ENCODE data around the gene ODF2.
"Not testable (repeated sequence)": the region's sequence is repeated elsewhere in the genome, so short reads cannot be mapped to it uniquely, and the experiment has no call there.

ODF2 gene

DNA sequence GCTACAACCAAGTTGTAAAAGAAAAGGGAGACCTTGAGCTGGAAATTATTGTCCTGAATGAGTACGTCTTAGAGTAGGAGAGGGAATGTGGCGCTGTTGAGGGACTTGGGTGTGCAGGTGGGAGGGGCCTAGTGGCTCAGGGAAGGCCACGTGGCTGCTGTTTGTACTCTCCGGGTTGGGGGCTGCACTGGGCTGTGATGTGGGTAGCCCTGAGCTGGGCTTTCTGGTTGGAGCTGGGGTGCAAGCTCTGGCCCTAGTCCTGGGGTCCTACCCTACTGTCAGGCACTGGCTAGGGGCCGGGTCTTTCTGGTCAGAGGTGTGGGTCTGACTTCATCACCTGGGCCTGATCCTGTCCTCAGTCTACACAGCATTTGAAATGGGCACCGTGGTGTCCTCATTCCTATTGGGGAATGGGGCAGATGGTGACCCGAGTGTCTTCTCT is 29.6 kb downstream of the ODF2 start:
- FAIRE-seq, result no peak

DNA sequence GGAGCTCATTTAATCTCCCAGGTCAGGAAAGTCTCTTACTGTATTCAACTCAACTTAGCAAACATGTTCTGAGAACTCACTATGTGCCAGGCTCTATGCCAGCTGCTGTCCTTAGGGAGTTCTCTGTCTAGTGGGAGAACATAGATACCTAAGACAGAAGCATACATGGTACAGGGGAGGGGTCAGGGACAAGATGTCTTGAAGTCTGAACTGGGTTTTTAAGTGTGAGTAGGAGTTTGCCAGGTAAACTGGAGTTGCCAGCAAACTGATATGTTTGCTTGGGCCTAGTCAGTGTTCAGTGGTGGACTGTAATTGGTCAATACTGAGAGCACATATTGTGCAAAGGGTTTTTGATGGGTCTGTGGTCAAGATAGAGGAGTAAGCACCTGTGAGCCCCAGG is 30.4 kb downstream of the ODF2 start:
- FAIRE-seq, result no peak

DNA sequence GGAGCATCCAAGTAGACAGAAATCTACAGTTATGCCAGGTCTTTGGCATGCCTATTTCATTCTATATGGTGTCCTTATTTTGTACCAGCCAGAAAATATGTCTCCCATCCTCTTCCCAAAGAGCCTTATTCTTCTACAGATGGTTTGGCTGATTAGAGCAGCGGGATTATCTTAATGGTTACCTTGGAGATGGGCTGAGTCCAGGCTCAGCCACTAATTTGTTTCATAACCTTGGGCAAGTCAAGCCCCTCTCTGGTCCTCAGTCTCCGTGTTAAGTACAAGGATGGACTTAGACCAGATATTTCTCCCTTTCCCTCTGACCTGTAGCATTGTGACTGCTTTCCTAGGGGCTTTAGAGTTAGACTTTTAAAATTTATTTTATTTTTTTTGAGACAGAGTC is 37.6 kb downstream of the ODF2 start:
- FAIRE-seq, result no peak

DNA sequence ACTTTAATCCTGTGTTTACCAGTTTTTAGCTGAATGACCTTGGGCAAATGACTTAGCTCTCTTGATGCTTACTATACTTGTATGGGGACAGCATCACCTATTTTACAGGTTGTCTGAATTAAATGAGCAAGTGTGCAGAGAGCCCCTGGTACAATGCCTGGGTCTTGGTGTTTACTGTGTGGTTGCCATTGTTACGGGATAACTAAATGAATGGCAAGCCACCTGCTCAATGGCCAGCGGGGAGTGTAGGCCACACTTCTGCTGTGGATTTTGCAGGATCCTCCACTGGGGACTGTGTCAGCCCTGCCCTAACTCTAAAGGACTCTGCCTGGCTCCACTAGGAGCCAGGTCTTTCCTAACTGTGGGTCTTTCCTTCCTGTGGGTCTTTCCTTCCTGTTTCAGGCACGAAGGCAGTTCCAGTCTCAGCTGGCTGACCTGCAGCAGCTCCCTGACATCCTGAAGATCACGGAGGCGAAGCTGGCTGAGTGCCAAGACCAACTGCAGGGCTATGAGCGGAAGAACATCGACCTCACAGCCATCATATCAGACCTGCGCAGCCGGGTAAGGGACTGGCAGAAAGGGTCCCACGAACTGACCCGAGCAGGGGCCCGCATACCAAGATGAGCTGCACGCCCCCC is 38.4 kb downstream of the ODF2 start:
- no peak for FAIRE-seq

DNA sequence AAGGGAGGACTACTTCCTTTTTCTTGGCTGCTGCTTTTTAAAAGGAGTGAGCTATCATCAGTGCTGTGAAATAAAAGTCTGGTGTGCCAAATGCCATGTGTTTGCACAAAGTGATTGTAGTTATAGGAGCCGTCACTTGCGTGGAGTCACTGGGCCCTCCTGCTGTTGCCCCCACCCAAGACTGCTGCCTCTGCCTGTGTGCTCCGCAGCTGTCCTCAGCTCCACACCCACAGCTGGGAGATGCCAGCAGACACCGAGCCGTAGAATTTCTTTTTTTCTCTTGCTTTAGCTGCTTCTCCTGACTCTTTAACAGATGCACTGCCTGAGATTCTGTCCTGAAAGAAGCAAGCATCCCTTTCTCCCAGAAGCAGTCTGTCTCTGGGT is 38.9 kb downstream of the ODF2 start:
- no peak for FAIRE-seq

DNA sequence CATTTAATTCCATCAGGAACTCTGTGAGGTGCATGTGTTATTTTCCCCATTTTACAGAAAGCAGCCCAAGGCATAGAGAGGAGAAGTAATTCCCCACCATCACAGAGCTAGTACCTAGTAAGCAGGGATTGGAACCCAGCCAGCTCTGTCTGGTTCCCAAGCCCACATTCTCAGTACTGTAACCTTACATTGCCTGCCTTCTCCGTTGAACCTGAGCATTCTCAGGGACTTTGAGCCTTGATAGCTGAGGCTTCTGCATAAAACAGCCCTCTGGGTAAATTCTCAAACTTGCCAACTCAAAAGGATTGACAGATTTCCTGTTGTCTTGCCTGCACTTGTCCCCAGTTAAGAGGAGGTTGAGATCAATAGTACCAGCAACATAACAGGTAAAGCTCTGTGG is 39.5 kb downstream of the ODF2 start:
- no peak for FAIRE-seq

DNA sequence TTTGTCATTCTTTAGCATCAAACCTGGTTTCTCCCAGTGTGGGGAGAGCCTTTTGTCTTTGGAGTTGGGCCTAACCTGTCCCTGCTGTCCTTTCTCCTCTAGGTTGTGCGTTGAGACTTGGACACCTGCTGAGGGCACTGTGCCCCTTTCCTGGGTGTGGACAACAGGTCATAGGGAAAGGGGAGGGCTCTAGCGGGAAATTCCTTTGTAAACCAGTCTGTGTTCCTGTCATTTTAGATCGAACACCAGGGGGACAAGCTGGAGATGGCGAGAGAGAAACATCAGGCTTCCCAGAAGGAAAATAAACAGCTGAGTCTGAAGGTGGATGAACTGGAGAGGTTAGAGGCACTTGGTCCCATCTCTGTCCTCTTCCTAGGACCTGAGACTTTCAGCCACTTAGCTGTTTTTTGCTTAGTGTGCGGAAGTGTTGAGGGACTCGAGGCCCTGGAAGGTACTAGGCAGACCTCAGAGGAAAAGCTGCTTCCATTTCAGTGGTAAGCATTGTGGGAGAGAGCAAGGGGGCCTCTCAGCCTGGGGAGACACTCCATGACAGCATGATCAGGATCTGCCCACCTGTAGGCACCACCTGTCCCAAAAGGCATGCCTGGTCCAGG is 40.1 kb downstream of the ODF2 start:
- FAIRE-seq, result no peak

DNA sequence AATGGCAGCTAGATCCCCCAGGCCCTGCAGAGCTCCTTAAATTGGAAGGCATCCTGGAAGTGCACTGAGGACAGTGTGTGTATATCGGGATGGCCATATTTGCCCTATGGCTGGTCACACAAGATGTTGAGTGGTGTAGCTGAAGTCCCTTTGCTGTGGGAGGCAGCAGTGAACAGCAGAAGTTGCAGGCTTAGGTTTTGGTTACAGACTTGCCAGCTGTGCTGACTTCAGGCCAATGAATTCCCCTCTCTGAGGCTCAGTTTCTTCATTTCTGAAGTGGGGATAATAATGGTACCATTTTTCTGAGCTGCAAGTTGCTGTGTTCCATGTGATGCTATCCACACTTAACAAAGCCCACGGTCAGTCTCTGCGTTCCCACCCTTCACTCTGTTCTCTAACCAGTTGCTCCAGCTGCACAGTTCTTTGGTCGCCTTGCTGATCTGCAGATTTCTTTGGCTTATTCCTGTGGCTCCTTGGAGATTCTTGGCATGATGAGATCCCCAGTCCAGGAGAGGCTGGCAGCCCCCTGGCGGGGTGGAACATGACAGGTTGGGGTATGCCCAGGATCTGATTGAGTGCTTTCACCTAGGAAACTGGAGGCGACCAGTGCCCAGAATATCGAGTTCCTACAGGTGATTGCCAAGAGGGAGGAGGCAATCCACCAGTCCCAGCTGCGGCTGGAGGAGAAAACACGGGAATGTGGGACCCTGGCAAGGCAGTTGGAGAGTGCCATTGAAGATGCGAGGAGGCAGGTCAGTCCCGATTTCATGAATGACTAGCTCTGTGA is 42.2 kb downstream of the ODF2 start:
- FAIRE-seq, result no peak

DNA sequence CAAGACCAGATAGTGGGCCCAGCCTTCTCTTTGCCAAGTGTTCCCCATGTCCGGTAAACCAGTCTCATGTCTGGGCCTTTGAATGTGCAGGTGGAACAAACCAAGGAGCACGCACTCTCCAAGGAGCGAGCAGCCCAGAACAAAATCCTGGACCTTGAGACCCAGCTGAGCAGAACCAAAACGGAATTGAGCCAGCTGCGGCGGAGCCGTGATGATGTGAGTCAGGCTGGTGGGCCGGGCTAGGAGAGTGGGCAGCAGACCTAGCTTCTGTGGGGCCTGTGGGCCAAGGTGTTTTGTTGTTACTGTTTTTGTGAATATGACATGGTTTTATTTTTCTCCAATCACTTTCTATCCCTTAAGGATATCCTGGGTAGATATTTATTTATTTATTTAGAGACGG is 43.1 kb downstream of the ODF2 start:
- no peak for FAIRE-seq

DNA sequence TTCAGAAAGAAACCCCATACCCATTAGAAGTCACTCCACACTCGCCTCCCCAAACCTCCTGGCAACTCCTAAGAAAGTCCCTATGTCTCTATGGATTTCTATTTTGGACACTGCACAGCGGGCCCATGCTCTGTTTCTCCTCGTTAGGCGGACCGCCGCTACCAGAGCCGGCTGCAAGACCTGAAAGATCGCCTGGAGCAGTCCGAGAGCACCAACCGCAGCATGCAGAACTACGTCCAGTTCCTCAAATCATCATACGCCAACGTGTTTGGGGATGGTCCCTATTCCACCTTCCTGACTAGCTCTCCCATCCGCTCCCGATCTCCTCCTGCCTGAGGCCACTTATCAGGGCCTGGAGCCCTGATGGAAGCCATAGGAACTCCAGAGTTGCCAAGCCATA is 44.1 kb downstream of the ODF2 start:
- FAIRE-seq, result no peak

DNA sequence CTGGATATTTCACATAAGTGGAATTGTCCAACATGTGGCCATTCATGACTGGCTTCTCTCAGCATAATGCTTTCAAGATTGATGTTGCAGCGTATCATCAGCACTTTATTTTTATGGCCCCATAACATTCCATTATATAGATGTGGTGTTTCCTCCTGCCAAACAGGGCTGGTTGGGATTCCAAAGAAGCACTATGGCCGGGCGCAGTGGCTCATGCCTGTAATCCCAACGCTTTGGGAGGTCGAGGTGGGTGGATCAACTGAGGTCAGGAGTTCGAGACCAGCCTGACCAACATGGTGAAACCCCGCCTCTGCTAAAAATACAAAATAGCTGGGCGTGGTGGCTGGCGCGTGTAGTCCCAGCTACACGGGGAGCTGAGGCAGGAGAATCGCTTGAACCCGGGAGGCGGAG is 47.6 kb downstream of the ODF2 start:
- FAIRE-seq, result not testable (repeated sequence)

DNA sequence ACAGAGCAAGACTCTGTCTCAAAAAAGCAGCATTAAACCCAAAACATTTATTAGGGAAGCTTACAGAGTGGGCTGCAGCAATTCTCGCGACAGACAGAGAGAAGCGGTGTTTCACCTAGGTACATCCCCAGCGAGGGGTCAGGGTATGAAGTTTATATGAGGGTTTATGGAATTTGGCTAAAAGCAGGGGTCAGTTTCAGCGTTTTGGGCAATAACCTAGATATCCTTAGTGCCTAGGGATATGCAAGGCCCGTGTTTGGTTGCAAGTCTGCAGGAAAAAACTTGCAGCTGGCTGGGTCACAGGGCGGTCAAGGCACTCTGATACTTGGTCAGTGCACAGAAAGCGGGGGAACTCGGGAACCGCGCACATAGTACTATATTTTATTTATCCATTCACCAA is 48.1 kb downstream of the ODF2 start:
- no peak for FAIRE-seq

DNA sequence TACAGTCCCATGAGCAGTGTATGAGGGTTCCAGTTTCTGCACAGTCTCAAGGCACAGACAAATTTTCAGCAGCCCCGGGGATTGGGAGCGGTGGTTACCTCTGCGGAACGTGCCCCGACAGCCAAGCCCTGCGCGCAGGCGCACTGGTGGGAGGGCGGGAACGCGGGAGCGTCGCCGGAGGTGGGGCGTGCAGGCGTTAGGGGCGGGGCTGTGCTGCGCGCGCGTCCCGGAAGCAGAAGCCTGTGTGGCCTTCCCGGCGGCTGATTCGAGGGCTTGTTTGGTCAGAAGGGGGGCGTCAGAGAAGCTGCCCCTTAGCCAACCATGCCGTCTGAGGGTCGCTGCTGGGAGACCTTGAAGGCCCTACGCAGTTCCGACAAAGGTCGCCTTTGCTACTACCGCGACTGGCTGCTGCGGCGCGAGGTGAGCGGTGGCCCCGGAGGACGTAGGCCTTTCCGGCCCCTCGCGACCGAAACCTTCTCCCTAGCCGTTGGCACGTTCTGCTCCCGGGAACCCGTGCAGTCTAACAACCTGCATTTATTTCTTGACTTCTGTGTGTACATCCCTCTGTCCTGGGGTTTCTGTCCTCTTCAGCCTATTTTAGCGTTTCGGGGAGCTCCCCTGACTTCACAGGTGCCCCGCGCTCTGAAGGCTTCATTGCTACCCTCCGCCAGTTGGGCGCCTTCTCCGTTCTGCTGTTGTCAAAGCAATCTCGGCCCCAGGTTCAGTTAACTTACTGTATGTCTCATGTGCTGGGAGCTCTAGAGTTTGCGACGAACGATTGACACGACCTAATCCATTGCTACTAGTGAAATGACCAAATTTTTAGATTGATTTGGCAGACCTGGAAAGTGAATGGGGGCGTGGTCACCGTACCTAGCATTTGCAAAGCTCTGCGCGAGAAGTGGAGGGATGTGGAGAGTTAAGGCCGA is 48.9 kb downstream of the ODF2 start, which contains the start of gene GLE1:
GLE1 (plus strand) TSS at position 235 of the 929 bp plus-strand sequence; CDS start at position 322, 87 bp downstream.
- FAIRE-seq, result no peak

DNA sequence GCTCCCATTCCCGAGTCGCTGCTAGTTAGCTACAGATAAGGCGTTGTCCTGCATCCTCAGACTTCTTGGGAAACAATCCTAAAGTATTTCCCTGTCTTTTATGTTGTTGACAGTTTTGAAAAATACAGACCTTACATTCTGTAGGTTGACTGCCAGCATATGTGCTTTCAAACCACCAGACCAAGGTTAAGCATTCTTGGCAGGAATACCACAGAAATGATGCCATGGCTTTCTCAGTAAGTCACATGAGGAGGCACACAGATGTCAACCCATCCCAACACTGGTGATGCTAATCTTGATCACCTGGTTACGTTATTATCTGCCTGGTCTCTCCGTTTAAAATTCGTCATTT is 49.6 kb downstream of the ODF2 start:
- FAIRE-seq, result no peak

DNA sequence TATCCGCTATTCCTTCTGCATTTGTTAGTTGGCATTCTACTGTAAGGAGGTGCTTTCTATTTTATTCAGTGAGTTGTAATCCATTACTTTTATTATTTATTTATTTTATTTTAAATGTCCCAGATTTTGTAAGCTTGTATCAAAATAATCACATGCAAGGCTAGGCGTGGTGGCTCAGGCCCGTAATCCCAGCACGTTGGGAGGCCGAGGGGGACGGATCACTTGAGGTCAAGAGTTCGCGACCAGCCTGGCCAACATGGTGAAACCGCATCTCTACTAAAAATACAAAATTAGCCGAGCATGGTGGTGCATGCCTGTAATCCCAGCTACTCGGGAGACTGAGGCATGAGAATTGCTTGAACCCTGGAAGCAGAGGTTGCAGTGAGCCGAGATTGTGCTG is 50.1 kb downstream of the ODF2 start:
- not testable (repeated sequence) for FAIRE-seq

DNA sequence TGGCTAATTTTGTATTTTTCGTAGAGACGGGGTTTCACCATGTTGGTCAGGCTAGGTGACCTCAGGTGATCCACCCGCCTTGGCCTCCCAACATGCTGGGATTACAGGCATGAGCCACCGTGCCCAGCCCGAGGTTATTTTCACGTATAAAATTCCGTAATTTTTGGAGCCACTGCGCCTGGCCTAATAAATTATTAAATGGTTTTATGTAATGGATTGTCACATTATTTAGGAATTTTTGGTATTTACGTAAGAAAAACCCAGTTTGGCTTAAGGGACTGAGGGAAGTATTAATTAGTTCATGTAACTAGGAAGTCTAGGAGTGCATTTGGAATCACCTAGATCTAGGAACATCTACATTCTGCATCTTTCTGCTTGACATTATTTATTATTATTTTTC is 57.0 kb downstream of the ODF2 start:
- FAIRE-seq, result no peak

DNA sequence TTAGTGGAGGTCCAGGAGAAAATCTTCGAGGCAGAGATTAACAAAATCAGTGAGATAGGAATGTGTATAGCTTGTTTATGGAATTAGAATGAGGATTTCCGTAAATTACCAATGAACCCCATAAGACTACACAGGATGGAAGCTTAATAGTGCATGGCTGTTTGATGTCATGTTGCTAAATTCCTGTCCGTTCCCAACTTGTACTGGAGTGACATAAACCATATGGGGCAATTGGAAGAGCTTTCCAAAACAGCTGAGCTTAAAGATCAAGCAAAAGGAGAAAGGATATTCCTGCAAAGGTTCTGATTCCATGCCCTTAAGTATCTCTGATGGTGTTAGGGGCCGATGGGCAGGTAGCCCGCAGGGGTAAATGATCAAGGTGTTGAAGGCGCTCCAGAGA is 66.2 kb downstream of the ODF2 start:
- no peak for FAIRE-seq

DNA sequence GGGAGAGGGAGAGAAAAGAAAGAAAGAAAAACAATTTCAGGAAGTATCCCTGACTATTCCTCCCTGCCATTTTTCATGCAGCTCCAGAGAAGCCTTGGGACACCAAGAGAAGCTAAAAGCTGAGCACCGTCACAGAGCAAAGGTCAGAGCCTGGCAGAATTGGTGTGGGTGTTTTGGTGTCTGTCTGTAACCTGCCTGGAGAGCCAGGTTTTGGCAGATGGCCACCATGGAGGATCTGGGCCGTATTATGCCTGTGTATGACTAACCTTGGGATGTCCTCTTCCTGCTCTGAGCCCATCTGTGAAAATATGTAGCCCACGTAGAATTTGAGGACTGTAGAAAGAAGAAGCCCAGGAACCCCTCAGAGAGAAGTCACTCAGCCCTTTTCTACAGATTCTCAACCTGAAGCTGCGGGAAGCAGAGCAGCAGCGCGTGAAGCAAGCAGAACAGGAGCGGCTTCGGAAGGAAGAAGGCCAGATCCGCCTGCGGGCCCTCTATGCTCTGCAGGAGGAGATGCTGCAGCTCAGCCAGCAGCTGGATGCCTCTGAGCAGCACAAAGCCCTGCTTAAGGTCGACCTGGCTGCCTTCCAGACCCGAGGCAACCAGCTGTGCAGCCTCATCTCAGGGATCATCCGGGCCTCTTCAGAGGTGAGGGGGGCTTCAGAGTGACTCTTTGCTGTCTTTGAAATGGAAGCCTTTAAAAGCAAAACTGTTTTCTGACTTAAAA is 67.6 kb downstream of the ODF2 start:
- FAIRE-seq, result no peak

DNA sequence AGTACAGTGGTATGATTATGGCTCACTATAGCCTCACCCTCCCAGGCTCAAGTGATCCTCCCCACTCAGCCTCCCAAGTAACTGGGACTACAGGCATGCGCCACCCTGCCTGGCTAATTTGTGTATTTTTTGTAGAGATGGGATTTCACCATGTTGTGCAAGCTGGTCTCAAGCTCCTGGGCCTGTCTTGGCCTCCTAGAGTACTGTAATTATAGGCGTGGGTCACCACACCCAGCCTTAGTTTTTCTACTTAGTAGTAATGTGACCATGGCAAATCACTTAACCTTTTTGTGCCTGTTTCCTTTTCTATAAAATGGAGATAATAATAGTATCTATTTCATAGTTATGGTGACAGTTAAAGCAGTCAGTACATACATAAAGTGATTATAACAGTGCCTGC is 70.9 kb downstream of the ODF2 start:
- no peak for FAIRE-seq

DNA sequence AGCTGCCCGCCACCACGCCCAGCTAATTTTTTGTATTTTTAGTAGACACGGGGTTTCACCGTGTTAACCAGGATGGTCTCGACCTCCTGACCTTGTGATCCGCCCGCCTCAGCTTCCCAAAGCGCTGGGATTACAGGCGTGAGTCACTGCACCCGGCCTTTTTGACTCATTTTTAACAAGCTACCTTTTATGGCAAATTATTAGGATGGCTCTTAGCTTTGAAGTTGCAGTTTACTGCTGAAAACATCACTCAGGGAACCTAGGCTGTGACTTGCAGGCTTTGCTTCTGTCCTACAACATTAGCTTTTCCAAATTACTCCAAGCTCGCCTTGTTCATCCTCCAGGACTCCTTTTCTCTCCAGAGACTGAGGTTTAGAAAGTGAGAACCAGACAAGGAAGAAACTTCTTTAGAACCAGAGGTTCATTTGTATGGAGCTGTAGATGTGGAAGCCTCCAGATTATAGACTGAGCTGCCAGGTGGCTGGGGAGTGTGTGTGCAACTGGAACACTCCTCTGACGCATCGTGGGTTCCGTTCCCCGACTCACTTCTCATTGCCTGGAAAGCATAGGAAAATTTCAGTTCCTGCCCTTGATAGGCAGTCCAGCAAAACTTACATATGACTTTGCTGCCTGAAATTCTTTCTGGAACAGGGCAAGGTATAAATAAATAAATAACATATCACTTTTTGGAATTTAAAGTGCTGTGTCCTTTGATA is 72.8 kb downstream of the ODF2 start:
- no peak for FAIRE-seq

DNA sequence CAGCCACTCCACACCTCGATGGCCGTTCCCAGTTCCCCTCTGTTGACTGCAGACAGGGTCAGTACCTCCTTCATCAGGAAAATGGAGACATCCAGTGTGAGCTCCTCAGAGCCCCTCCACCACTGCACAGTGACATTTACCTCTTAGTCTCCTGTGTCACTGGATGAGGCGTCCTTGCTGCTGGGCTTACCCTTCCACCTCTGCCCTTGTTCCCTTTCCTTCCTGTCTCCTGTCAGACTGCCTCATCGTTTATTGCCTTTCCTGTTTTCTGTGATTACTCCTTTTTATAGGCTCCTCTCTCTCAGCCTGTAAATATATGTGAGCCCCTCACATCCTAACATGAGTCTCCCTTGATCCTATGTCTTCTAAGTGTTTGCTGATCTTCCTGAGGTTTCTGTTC is 73.4 kb downstream of the ODF2 start:
- no peak for FAIRE-seq

DNA sequence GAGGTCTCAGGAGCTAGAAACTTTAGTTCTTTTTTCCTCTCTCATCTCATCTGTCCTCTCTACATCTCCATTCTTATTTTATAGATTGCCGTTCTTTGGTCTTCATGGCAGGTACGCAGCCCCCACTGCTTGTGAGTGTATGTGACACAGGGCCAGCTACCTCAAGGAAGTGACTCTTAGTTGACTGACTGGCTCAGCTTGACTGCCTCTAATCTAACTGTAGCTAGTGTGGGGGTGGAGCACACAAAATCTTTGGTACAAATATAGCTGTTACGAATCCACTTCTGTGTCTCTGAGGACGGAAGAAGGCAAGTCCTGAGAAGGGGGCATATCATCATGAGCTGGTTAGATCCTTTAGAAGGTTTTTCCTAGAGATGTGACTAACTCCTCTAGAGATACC is 76.8 kb downstream of the ODF2 start:
- FAIRE-seq, result no peak
